Uterus (tissue), 2 donors: ENCODE measurements around the gene ADSS1.

Source experiments
- POLR2A ChIP-seq, 2 donors: fragments of 450-650 bp; IDR thresholded peaks; one replicate each; pipeline ENCODE4 v1.6.1; 2016; ENCODE audit warnings: antibody characterized with exemption in 2 of 2, mild to moderate bottlenecking in 1 of 2, moderate library complexity in 1 of 2
- TF ChIP-seq, protein P1 (sequence below), 4 experiments: fragments of 200-600 bp in 2 of 4; fragments of 450-650 bp in 2 of 4; sonication (generic) in 2 of 4; IDR thresholded peaks; one replicate each; pipeline ENCODE4 v1.5.1; 2016 to 2019; ENCODE audit warnings: antibody characterized with exemption in 4 of 4, mild to moderate bottlenecking in 2 of 4, moderate library complexity in 1 of 4

DNA sequence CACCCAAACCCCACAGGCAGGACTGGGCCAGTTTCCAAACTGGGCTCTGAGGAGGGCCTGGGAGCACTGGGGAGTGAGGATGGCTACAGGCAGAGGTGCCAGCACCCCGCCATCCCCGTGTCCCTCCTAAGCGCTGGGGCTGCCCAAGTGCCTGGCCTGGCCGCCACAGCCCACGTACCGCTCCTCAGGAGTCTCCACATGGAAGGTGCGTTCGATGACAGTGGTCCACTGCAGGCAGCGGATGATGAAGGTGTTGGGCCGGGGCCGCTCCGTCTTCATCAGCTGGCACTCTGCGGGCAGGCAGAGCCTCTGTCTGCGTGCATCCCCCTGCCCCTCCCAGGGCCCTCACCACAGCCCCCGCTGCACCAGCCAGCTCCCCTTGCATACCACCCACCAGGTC lies 52.5 kb downstream of the ADSS1 start:
- no peak for TF ChIP-seq POLR2A (IDR thresholded peaks at IDR 0.05)
- TF ChIP-seq, protein P1, sequence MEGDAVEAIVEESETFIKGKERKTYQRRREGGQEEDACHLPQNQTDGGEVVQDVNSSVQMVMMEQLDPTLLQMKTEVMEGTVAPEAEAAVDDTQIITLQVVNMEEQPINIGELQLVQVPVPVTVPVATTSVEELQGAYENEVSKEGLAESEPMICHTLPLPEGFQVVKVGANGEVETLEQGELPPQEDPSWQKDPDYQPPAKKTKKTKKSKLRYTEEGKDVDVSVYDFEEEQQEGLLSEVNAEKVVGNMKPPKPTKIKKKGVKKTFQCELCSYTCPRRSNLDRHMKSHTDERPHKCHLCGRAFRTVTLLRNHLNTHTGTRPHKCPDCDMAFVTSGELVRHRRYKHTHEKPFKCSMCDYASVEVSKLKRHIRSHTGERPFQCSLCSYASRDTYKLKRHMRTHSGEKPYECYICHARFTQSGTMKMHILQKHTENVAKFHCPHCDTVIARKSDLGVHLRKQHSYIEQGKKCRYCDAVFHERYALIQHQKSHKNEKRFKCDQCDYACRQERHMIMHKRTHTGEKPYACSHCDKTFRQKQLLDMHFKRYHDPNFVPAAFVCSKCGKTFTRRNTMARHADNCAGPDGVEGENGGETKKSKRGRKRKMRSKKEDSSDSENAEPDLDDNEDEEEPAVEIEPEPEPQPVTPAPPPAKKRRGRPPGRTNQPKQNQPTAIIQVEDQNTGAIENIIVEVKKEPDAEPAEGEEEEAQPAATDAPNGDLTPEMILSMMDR (IDR thresholded peaks at IDR 0.05), result no peak
